Neural crest cell (in vitro differentiated cells): Measurements from ENCODE around the gene NT5E. TPM values are rescaled to one million over a fixed set of nuclear protein-coding genes. Genes with fewer than 3 reads are reported as not detected.
"Not testable (repeated sequence)": the region's sequence is repeated elsewhere in the genome, so short reads cannot be mapped to it uniquely, and the experiment has no call there.

ENCODE experiments used
- DNase-seq: peaks from one replicate; pipeline ENCODE4 v3.0.0; 2021; ENCODE audit warnings: low read depth, mixed read lengths, low spot score
- H3K27ac Mint-ChIP-seq: one replicate; pipeline ENCODE4 v1.8.0; 2021; ENCODE audit warnings: mild to moderate bottlenecking, mixed read lengths; ENCODE audit not compliant: unreplicated experiment
- H3K27me3 Mint-ChIP-seq: 2 replicates; pipeline ENCODE4 v1.8.0; 2021; ENCODE audit warnings: low read depth, mild to moderate bottlenecking, mixed read lengths
- H3K36me3 Mint-ChIP-seq: 2 replicates; pipeline ENCODE4 v1.8.0; 2021; ENCODE audit warnings: low read depth, mild to moderate bottlenecking, mixed read lengths
- H3K4me1 Mint-ChIP-seq: 2 replicates; pipeline ENCODE4 v1.8.0; 2021; ENCODE audit warnings: mixed read lengths
- H3K4me3 Mint-ChIP-seq: one replicate; pipeline ENCODE4 v1.8.0; 2021; ENCODE audit warnings: mild to moderate bottlenecking, mixed read lengths
- H3K9me3 Mint-ChIP-seq: 2 replicates; pipeline ENCODE4 v1.8.0; 2021; ENCODE audit warnings: mixed read lengths
- CTCF ChIP-seq: fragments of 200-600 bp; sonication (generic); conservative IDR thresholded peaks from 2 replicates; pipeline ENCODE4 v1.5.0; 2021; ENCODE audit warnings: antibody characterized with exemption, mild to moderate bottlenecking
- total RNA-seq: library from RNA; stranded (reverse); gene quantifications from 2 replicates; pipeline ENCODE4 v1.2.1, GENCODE V29; 2021

The NT5E gene
- total RNA-seq, 1 donor from 2014 or later = 0.28 TPM

GRCh38 chr6:85496856-85497255 lies 47.0 kb downstream of the NT5E start:
- H3K36me3 Mint-ChIP-seq = peaks cover 18% of the 10 kb centered on the region
- TF ChIP-seq CTCF = no peak
- no peak for DNase-seq
- H3K27me3 Mint-ChIP-seq = no peaks in the 10 kb centered on the region
- no peaks in the 10 kb centered on the region for H3K4me1 Mint-ChIP-seq
- no peak overlapping the region for H3K4me3 Mint-ChIP-seq
- peaks cover 14% of the 10 kb centered on the region for H3K9me3 Mint-ChIP-seq
- H3K27ac Mint-ChIP-seq = no peak overlapping the region

GRCh38 chr6:85498596-85499258 lies 48.8 kb downstream of the NT5E start:
- no peak for TF ChIP-seq CTCF
- Mint-ChIP-seq H3K9me3 (peaks cover 14% of the 10 kb centered on the region), H3K4me1 (no peaks in the 10 kb centered on the region), H3K27me3 (no peaks in the 10 kb centered on the region), H3K36me3 (peaks cover 18% of the 10 kb centered on the region), H3K4me3 (no peak overlapping the region), H3K27ac (no peak overlapping the region)
- no peak for DNase-seq

GRCh38 chr6:85506441-85507093 lies 56.7 kb downstream of the NT5E start:
- Mint-ChIP-seq H3K27me3 (no peaks in the 10 kb centered on the region), H3K27ac (no peak overlapping the region), H3K4me3 (no peak overlapping the region), H3K36me3 (peaks cover 15% of the 10 kb centered on the region), H3K4me1 (no peaks in the 10 kb centered on the region), H3K9me3 (no peaks in the 10 kb centered on the region)
- no peak for DNase-seq
- TF ChIP-seq CTCF = no peak

GRCh38 chr6:85516168-85516567 lies 66.3 kb downstream of the NT5E start:
- no peak overlapping the region for H3K4me3 Mint-ChIP-seq
- H3K4me1 Mint-ChIP-seq = no peaks in the 10 kb centered on the region
- no peak for DNase-seq
- no peak overlapping the region for H3K27ac Mint-ChIP-seq
- H3K36me3 Mint-ChIP-seq = peaks cover 14% of the 10 kb centered on the region
- no peaks in the 10 kb centered on the region for H3K9me3 Mint-ChIP-seq
- TF ChIP-seq CTCF = no peak
- no peaks in the 10 kb centered on the region for H3K27me3 Mint-ChIP-seq

GRCh38 chr6:85524281-85524680 lies 74.4 kb downstream of the NT5E start:
- not testable (repeated sequence) for DNase-seq, H3K27ac Mint-ChIP-seq, H3K4me1 Mint-ChIP-seq, H3K27me3 Mint-ChIP-seq, H3K9me3 Mint-ChIP-seq, H3K4me3 Mint-ChIP-seq
- H3K36me3 Mint-ChIP-seq = peaks cover 19% of the 10 kb centered on the region

- Mint-ChIP-seq H3K4me1 (no peaks in the 10 kb centered on the region), H3K9me3 (no peaks in the 10 kb centered on the region), H3K27me3 (no peaks in the 10 kb centered on the region), H3K27ac (no peak overlapping the region), H3K4me3 (no peak overlapping the region), H3K36me3 (peaks cover 3% of the 10 kb centered on the region)
- TF ChIP-seq CTCF = peak; percentile 83
- no peak for DNase-seq
These were observed 87.2 kb downstream of the NT5E start for GRCh38 chr6:85537055-85537494.
